Epithelial cell of esophagus (primary cell): Measurements from ENCODE around the gene CHD3.
A peak's percentile ranks its signal among the peaks of the same experiment; 100 is the strongest.

Experiments used
- DNase-seq: peaks from one replicate; pipeline ENCODE4 v3.0.0; 2010; ENCODE audit warnings: low read depth
- H3K4me3 ChIP-seq: 2 replicates; pipeline ENCODE4 v1.5.1; 2011; ENCODE audit warnings: mild to moderate bottlenecking, low read length, control low read depth
- TF ChIP-seq, protein P1 (sequence below): IDR thresholded peaks from 2 replicates; pipeline ENCODE4 v1.5.1; 2011; ENCODE audit warnings: low read depth, mild to moderate bottlenecking, low read length, control low read depth, inconsistent platforms; ENCODE audit not compliant: insufficient read depth; ENCODE audit errors: missing control alignments

The CHD3 gene

DNA sequence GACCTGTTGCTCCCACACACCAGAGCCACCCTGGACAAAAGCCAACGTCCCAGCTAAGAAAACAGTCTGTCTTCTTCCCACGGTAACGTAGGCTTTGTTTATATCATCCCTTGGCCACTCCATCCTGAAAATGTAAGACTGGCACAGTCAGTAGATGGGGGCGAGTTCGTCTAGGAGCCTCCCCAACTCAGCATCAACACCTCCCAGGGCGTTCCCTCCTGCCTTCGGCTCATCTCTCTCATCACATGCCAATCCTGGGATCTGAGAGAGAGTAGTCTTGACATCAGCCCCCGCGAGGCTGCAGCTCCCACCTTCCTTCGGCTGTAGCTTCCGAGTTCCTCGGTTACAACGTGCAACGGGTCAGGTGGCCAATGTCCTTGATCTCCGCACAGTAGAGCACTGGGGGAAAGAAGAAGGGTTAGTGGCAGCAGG, 26.6 kb downstream of the CHD3 start:
- peak; percentile 48 for DNase-seq
- H3K4me3 ChIP-seq = peak overlapping the region; percentile 77
- TF ChIP-seq, protein P1, sequence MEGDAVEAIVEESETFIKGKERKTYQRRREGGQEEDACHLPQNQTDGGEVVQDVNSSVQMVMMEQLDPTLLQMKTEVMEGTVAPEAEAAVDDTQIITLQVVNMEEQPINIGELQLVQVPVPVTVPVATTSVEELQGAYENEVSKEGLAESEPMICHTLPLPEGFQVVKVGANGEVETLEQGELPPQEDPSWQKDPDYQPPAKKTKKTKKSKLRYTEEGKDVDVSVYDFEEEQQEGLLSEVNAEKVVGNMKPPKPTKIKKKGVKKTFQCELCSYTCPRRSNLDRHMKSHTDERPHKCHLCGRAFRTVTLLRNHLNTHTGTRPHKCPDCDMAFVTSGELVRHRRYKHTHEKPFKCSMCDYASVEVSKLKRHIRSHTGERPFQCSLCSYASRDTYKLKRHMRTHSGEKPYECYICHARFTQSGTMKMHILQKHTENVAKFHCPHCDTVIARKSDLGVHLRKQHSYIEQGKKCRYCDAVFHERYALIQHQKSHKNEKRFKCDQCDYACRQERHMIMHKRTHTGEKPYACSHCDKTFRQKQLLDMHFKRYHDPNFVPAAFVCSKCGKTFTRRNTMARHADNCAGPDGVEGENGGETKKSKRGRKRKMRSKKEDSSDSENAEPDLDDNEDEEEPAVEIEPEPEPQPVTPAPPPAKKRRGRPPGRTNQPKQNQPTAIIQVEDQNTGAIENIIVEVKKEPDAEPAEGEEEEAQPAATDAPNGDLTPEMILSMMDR = no peak

DNA sequence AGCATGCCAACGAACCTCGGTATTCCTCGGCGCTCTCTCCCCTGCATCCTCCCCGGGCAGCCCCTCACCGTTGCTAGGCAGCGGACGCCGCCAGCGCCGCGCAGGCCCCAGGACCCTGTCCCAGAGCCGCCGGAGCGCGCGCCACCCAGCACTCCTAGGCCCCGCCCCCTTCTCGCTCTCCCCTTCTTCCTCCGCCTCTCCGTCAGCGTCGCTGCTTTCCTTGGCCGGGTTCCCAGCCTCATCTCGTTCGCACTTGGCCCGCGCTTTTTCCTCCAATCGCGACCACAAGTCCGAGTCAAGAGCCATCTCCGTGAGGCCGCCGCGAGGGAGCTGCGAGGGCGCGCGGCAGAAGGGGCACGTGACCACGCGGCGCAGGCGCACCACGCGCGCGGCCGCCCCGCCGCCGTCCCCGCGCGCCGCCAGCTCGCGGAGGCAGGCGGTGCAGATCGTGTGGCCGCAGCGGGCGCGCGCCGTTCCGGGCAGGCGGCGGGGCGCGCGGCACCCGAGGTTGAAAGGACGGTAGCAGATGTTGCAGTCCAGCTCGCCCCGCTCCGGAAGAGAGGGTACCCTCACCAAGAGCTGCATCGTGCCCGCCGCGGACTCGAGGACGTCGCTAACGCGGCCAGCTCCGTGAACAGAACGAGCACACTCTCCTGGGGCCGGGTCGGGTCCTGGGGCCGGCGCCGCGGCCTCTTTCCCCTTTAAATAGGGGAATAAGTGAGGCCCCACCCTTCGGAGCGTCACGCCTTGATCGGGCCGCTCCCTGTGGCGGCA, 27.2 kb downstream of the CHD3 start, which contains the start of gene RNF227:
RNF227 (minus strand) TSS at position 679 of the 774 bp plus-strand sequence; CDS start at position 585, 94 bp downstream.
- H3K4me3 ChIP-seq = peak within 1 kb of the TSS; percentile 77
- TF ChIP-seq, protein P1 = no peak
- DNase-seq = peak; percentile 93

DNA sequence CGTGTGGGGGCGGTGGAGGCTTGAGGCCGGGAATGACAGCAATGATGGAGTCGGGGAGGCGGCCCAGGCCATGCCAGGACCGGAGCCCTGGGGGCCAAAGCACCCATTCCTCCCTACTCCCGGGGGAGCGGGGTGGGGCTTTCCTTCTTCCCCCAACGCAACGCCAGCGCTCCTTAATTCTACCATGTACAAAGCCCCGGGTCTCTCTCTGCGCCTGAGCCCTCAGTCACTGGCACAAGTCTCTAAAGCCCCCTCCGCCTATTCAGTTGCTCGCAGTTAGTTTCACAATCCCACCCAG, 27.7 kb downstream of the CHD3 start:
- peak overlapping the region; percentile 55 for H3K4me3 ChIP-seq
- no peak for DNase-seq
- TF ChIP-seq, protein P1 = no peak

DNA sequence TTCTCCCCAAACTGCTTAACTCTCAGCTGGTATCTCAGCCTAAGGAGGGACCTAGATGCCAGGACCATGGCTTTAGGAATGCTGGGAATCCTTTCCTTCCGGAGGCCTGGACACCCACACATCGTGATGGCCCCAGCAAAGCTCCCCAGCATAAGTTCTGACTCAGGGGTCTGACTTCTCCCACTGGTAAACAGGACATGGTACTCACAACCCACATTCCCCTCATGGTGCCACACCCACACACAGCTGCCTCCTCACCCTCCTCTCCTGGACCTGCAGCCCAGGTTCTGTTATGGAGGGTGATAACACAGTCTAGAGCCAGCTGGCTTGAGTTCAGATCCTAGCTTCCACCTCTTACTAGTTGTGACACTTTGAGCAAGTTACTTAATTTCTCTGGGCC, 28.2 kb downstream of the CHD3 start:
- DNase-seq = peak; percentile 28
- peak overlapping the region; percentile 55 for H3K4me3 ChIP-seq
- TF ChIP-seq, protein P1 = no peak

DNA sequence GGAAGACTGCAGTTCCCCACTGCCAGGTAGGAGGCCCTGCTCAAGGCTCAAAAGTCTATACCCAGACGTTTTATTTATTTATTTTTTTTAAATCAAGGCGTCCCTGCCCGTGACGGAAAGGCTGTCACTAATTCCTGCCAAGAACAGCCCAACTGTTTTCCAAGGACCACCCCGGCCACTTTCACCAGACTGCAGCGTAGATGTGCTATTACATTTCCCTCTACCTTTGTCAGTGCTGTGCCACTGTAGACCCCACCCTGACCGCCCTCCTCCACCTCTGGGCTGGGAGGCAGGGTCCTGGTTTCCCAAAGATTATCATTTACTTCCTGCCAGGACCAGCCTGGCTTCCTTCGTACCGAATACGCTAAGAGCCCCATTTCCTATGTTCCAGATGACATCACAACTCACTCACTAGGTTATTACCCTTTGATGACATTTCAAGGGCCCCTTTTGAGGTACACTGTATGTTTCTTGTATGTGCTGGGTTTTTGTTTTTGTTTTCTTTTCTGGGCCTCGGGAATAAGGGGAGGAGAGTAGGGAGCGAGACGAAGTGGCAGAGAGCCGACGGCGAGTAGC, 33.8 kb downstream of the CHD3 start:
- DNase-seq = no peak
- TF ChIP-seq, protein P1 = peak; percentile 13
- H3K4me3 ChIP-seq = peak overlapping the region; percentile 40

DNA sequence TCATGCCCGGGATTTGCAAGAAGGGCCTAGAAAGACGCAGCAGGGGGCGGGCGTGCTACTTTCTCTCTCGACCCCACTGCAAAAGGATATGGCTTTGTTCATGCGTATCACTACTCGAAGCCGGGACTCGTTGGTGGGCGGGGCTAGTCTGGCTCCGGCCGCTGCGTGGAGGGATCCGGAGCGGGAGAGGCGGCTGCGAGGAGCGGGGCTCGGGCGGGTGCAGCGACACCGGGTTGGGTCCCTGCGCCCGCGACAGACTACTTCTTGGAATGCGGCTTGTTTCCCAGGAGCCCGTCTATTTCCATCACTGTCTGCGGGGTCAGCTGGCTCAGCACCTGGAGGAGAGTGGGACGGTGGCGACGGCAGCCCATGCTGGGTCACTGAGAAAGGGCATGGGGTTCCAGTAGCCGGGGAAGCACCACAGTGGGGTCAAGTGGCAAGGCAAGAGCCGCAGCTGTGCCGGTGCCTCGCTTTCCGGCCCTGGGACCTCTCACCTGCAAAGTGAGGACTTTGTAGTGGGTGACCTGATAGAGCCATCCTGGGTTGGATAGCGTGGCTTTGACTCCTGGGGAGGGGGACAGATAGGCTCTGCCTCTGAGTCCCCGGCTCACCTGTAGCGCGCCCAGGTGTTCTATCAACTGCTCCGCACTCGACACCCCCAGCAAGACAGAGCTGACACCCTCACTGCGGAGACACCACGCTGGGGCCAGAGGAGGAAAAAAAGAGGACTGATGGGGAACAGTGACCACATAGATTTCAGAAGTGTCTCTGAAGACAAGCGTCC, 34.4 kb downstream of the CHD3 start:
- TF ChIP-seq, protein P1 = no peak
- H3K4me3 ChIP-seq = peak overlapping the region; percentile 40
- DNase-seq = peak; percentile 69
